Fibroblast of lung (primary cell): Measurements from ENCODE around the gene GID8. TPM values are rescaled to one million over a fixed set of nuclear protein-coding genes. Genes with fewer than 3 reads are reported as not detected.

Source experiments
- DNase-seq, 2 donors: peaks; one replicate each; pipeline versions ENCODE4 v3.0.0 to v3.0.0-alpha.2; 2010; ENCODE audit warnings: low read depth in 2 of 2
- H2AFZ ChIP-seq: 2 replicates; pipeline ENCODE4 v1.5.1; 2012; ENCODE audit warnings: low read length, control low read depth, inconsistent platforms
- H3K27ac ChIP-seq: 2 replicates; pipeline ENCODE4 v1.5.1; 2011; ENCODE audit warnings: low read length, control low read depth; ENCODE audit not compliant: insufficient read depth
- H3K27me3 ChIP-seq: 2 replicates; pipeline ENCODE4 v1.5.1; 2011; ENCODE audit warnings: mild to moderate bottlenecking, low read length; ENCODE audit not compliant: control insufficient read depth, insufficient read depth
- H3K36me3 ChIP-seq: 2 replicates; pipeline ENCODE4 v1.5.1; 2011; ENCODE audit warnings: low read length; ENCODE audit not compliant: control insufficient read depth, insufficient read depth
- H3K4me1 ChIP-seq: 2 replicates; pipeline ENCODE4 v1.5.1; 2011; ENCODE audit warnings: low read length; ENCODE audit not compliant: control insufficient read depth, insufficient read depth; ENCODE audit errors: extremely low read depth
- H3K4me2 ChIP-seq: 2 replicates; pipeline ENCODE4 v1.5.1; 2011; ENCODE audit warnings: low read length, control low read depth; ENCODE audit not compliant: insufficient read depth; ENCODE audit errors: extremely low read depth
- H3K4me3 ChIP-seq, 4 experiments: fragments of 200-600 bp in 1 of 4; sonication (generic) in 1 of 4; replicated peaks in 1 of 4; 2 replicates each; pipeline ENCODE4 v1.5.1; 2011 to 2016; ENCODE audit warnings: low read length in 4 of 4, low read depth in 3 of 4, mild to moderate bottlenecking in 3 of 4, control low read depth in 2 of 4, inconsistent platforms in 1 of 4, mixed read lengths in 1 of 4; ENCODE audit not compliant: insufficient read depth in 1 of 4; ENCODE audit errors: control extremely low read depth in 1 of 4
- H3K79me2 ChIP-seq: 2 replicates; pipeline ENCODE4 v1.5.1; 2012; ENCODE audit warnings: mild to moderate bottlenecking, low read length, inconsistent platforms; ENCODE audit not compliant: control insufficient read depth, insufficient read depth
- H3K9ac ChIP-seq: 2 replicates; pipeline ENCODE4 v1.5.1; 2011; ENCODE audit warnings: mild to moderate bottlenecking, low read length, control low read depth; ENCODE audit not compliant: insufficient read depth
- H3K9me3 ChIP-seq: 2 replicates; pipeline ENCODE4 v1.5.1; 2012; ENCODE audit warnings: low read depth, low read length; ENCODE audit not compliant: control insufficient read depth, insufficient read depth
- H4K20me1 ChIP-seq: 2 replicates; pipeline ENCODE4 v1.5.1; 2011; ENCODE audit warnings: low read length; ENCODE audit not compliant: control insufficient read depth, insufficient read depth; ENCODE audit errors: extremely low read depth
- EZH2 ChIP-seq: IDR thresholded peaks from 2 replicates; pipeline ENCODE4 v1.5.1; 2012; ENCODE audit warnings: low read length, control low read depth, mild to moderate bottlenecking; ENCODE audit errors: missing control alignments
- polyA minus RNA-seq: library from RNA; depleted of rRNA, polyadenylated mRNA; stranded (reverse); fragments of >200 nt; gene quantifications from 2 replicates; pipeline ENCODE4 v1.2.3, GENCODE V29; 2011; ENCODE audit warnings: low replicate concordance
- polyA plus RNA-seq, 2 donors: library from polyadenylated mRNA; depleted of rRNA in 1 of 2; stranded (reverse) in 1 of 2; unstranded in 1 of 2; fragments of >200 nt; gene quantifications; 2 replicates each; pipeline ENCODE4 v1.2.1, GENCODE V29; 2011 to 2012; ENCODE audit warnings: missing spikeins in 1 of 2
- total RNA-seq: library from RNA; depleted of rRNA; stranded (reverse); fragments of >200 nt; gene quantifications from 2 replicates; pipeline ENCODE4 v1.2.1, GENCODE V29; 2014
- TF ChIP-seq, protein P1 (sequence below), 2 donors: IDR thresholded peaks in 1 of 2; conservative IDR thresholded peaks in 1 of 2; 1 replicate in 1 of 2; 2 replicates in 1 of 2; pipeline ENCODE4 v1.5.1; 2011 to 2012; ENCODE audit warnings: low read length in 2 of 2, control low read depth in 1 of 2, inconsistent platforms in 1 of 2, low read depth in 1 of 2, mild to moderate bottlenecking in 1 of 2

Gene GID8
- total RNA-seq = 33.9 and 38.8 TPM in 2 replicates
- polyA plus RNA-seq = 23.0 and 25.5 TPM in 2 replicates
- 19.7 and 21.3 TPM in 2 replicates for polyA plus RNA-seq (2012)
- 20.3 and 26.3 TPM in 2 replicates for polyA minus RNA-seq

DNA sequence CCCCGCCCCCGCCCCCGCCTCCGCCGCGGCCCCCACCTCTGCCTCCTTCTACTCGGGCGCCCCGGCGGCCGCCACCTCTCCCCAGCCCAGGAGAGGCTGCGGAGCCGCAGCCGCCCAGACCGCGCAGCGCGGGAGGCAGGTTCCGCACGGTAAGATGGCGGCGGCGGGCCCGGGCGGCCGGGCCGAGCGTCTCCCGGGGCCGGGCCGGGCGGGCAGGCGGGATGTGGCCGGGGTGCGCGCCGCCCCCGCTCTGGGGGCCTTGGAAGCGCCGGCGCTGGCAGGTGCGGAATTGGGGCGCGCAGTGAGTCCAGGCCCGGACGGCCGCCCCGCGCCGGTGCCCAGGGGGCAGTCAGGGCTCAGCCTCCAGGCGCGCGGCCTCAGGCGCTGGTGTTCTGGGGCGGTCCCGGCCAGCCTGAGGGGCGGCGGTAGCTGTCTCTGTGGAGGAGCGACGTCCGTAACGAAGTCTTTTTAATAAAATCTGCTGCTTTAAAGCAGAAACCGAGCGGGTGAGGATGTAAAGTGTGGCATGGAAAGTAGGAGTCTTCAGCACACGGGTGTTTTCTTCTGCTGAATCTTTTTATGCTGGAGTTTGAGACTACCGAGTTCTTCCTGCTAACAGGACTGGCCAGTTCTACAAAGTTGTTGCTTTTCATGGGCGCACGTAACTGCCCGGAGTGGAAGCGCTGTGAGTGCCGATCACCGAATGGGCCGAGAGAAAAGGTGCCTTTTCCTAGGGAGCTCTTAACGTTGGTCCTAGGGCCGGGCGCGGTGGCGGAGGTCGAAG lies at the start of gene GID8:
GID8 (plus strand) TSS at position 43 of the 784 bp plus-strand sequence. CDS start 3,356 bp downstream, outside the sequence.
- Histone ChIP-seq H2AFZ (peak within 1 kb of the TSS; percentile 40), H3K4me3 (peak within 1 kb of the TSS; percentile 96 to 98 (median 96)), H4K20me1 (no peaks in the 10 kb centered on the region), H3K4me1 (peaks cover 4% of the 10 kb centered on the region), H3K9me3 (no peaks in the 10 kb centered on the region), H3K27me3 (no peaks in the 10 kb centered on the region), H3K4me2 (peak within 1 kb of the TSS; percentile 67), H3K36me3 (peaks cover 4% of the 10 kb centered on the region), H3K27ac (peak within 1 kb of the TSS; percentile 98), H3K9ac (peak within 1 kb of the TSS; percentile 93), H3K79me2 (peaks cover 86% of the 10 kb centered on the region)
- peak; percentile 46 to 49 for DNase-seq
- TF ChIP-seq, protein P1, sequence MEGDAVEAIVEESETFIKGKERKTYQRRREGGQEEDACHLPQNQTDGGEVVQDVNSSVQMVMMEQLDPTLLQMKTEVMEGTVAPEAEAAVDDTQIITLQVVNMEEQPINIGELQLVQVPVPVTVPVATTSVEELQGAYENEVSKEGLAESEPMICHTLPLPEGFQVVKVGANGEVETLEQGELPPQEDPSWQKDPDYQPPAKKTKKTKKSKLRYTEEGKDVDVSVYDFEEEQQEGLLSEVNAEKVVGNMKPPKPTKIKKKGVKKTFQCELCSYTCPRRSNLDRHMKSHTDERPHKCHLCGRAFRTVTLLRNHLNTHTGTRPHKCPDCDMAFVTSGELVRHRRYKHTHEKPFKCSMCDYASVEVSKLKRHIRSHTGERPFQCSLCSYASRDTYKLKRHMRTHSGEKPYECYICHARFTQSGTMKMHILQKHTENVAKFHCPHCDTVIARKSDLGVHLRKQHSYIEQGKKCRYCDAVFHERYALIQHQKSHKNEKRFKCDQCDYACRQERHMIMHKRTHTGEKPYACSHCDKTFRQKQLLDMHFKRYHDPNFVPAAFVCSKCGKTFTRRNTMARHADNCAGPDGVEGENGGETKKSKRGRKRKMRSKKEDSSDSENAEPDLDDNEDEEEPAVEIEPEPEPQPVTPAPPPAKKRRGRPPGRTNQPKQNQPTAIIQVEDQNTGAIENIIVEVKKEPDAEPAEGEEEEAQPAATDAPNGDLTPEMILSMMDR (conservative IDR thresholded peaks at IDR 0.05 in 1 of 2, IDR thresholded peaks at IDR 0.05 in 1 of 2; ENCODE audit: low read depth in 1 of 2, low read length in 2 of 2) = no peak
- no peak for TF ChIP-seq EZH2

GRCh38 chr20:62888406-62888805 lies 49.5 kb upstream of the GID8 start:
- no peak for TF ChIP-seq EZH2
- TF ChIP-seq, protein P1 (conservative IDR thresholded peaks at IDR 0.05 in 1 of 2, IDR thresholded peaks at IDR 0.05 in 1 of 2; ENCODE audit: low read depth in 1 of 2, low read length in 2 of 2) = no peak
- no peak overlapping the region for H2AFZ ChIP-seq
- H3K36me3 ChIP-seq = peaks cover 31% of the 10 kb centered on the region
- no peak overlapping the region for H3K4me2 ChIP-seq
- no peak overlapping the region for H3K27ac ChIP-seq
- no peaks in the 10 kb centered on the region for H3K27me3 ChIP-seq
- H3K79me2 ChIP-seq = no peaks in the 10 kb centered on the region
- DNase-seq = no peak
- no peak overlapping the region for H3K4me3 ChIP-seq
- no peak overlapping the region for H3K9ac ChIP-seq
- H3K4me1 ChIP-seq = peaks cover 15% of the 10 kb centered on the region
- no peaks in the 10 kb centered on the region for H3K9me3 ChIP-seq
- no peaks in the 10 kb centered on the region for H4K20me1 ChIP-seq

DNA sequence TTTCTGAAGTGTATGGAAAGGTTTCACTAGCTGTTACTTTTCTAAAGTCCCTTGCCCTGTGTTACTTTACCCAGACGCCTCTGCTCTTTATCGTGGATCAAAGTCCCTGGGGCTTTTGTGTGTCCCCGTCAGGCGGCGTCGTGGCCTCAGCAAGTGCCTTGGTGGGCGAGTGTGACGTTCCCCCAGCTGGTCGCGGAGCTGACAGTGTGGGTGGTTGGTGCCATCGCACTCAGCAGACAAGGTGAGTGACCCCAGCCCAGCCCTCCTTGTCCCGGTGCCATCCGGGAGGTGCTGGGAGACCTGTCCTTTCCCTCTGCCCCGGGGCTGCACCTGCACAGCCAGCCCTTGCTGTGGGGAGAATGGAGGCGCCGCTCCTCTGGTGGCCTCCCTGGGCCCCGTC lies 49.0 kb upstream of the GID8 start:
- Histone ChIP-seq H3K27me3 (no peaks in the 10 kb centered on the region), H2AFZ (no peak overlapping the region), H3K4me1 (peaks cover 15% of the 10 kb centered on the region), H3K9me3 (no peaks in the 10 kb centered on the region), H3K36me3 (peaks cover 35% of the 10 kb centered on the region), H3K79me2 (no peaks in the 10 kb centered on the region), H4K20me1 (no peaks in the 10 kb centered on the region), H3K4me2 (no peak overlapping the region), H3K9ac (no peak overlapping the region), H3K27ac (no peak overlapping the region), H3K4me3 (no peak overlapping the region)
- no peak for DNase-seq
- TF ChIP-seq, protein P1 (conservative IDR thresholded peaks at IDR 0.05 in 1 of 2, IDR thresholded peaks at IDR 0.05 in 1 of 2; ENCODE audit: low read depth in 1 of 2, low read length in 2 of 2) = no peak
- no peak for TF ChIP-seq EZH2
